ENCODE results near the gene DOC2B. TPM values are rescaled to one million over a fixed set of nuclear protein-coding genes. Genes with fewer than 3 reads are reported as not detected.

The DOC2B gene
- total RNA-seq, 1 experiment from 2014 or later: 15.2 TPM

GRCh38 chr17:153851-154250, 27.6 kb downstream of the DOC2B start:
- RAD21 ChIA-PET (ENCODE audit: low non-redundant PET in 1 of 2, low total read pairs in 2 of 2, uncharacterized antibody in 2 of 2, unreplicated experiment in 2 of 2): no interaction called here
- H2AFZ ChIP-seq (ENCODE audit: low read depth, low read length, poor library complexity, severe bottlenecking): no peak overlapping the region
- no peaks in the 10 kb centered on the region for H3K9me3 ChIP-seq (ENCODE audit: control insufficient read depth in 1 of 2, insufficient read depth in 1 of 2, low read depth in 1 of 2, low read length in 2 of 2)
- H3K79me2 ChIP-seq (ENCODE audit: insufficient read depth, low read length): no peaks in the 10 kb centered on the region
- no peaks in the 10 kb centered on the region for H3K27me3 ChIP-seq (ENCODE audit: insufficient read depth, low read length)
- no peaks in the 10 kb centered on the region for H4K20me1 ChIP-seq (ENCODE audit: insufficient read depth)
- H3K4me3 ChIP-seq (replicated peaks in 1 of 2; ENCODE audit: low read depth in 1 of 2, low read length in 2 of 2): no peak overlapping the region
- CTCF ChIA-PET: no interaction called here
- no peak for DNase-seq (ENCODE audit: low read depth, low spot score)
- TSS peak; percentile 51 for BruUV-seq (replicated peaks)
- ATAC-seq: no peak
- POLR2A ChIA-PET: no interaction called here
- no peak overlapping the region for H3K4me2 ChIP-seq (ENCODE audit: low read length)
- H3K36me3 ChIP-seq (ENCODE audit: control insufficient read depth in 1 of 2, insufficient read depth in 2 of 2, low read length in 2 of 2): peaks cover 0 to 2% of the 10 kb centered on the region in 2 experiments; a peak in 1 of 4 replicates
- no peak overlapping the region for H3K27ac ChIP-seq (ENCODE audit: low read depth, low read length)
- H3K4me1 ChIP-seq (ENCODE audit: control insufficient read depth in 1 of 2, insufficient read depth in 2 of 2, low read length in 2 of 2): no peaks in the 10 kb centered on the region; a peak in 1 of 4 replicates
- TF ChIP-seq EZH2phosphoT487 (IDR thresholded peaks at IDR 0.05; ENCODE audit: borderline replicate concordance) (no peak), ZNF274 (IDR thresholded peaks at IDR 0.05; ENCODE audit: low read depth, low read length) (no peak), CEBPB (IDR thresholded peaks at IDR 0.05; ENCODE audit: low read depth) (no peak), JUND (IDR thresholded peaks at IDR 0.05) (no peak), SRF (IDR thresholded peaks at IDR 0.05; ENCODE audit: low read depth) (no peak), ZBTB33 (IDR thresholded peaks at IDR 0.05; ENCODE audit: extremely low read depth, insufficient replicate concordance, low read length) (no peak), EGR1 (IDR thresholded peaks at IDR 0.05; ENCODE audit: low read depth) (no peak), ZFX (IDR thresholded peaks at IDR 0.05) (no peak), REST (IDR thresholded peaks at IDR 0.05; ENCODE audit: low read depth) (no peak), YY1 (IDR thresholded peaks at IDR 0.05; ENCODE audit: extremely low read depth, insufficient replicate concordance, low read depth, low read length) (no peak), MAX (IDR thresholded peaks at IDR 0.05) (no peak), EZH2 (IDR thresholded peaks at IDR 0.05) (no peak), SP1 (IDR thresholded peaks at IDR 0.05; ENCODE audit: low read depth) (no peak), CTCF (IDR thresholded peaks at IDR 0.05 in 2 of 3, conservative IDR thresholded peaks at IDR 0.05 in 1 of 3; ENCODE audit: borderline replicate concordance in 1 of 3, insufficient read depth in 1 of 3, low read depth in 2 of 3, low read length in 2 of 3) (no peak), ELF1 (IDR thresholded peaks at IDR 0.05; ENCODE audit: borderline replicate concordance, low read depth) (no peak), FOSL1 (IDR thresholded peaks at IDR 0.05; ENCODE audit: low read depth) (no peak)
- H3K9ac ChIP-seq (ENCODE audit: low read length): no peak overlapping the region
- intact Hi-C loops (cut with micrococcal nuclease): no loop called here
- H3K9me2 ChIP-seq (ENCODE audit: insufficient read depth): no peaks in the 10 kb centered on the region

Data from HCT116 (cell line).